Vagina (tissue), 2 donors: ENCODE results near the gene DNAJC3. TPM values are rescaled to one million over a fixed set of nuclear protein-coding genes. Genes with fewer than 3 reads are reported as not detected.

ENCODE experiments used
- DNase-seq, 2 donors: peaks; one replicate each; pipeline ENCODE4 v3.0.0-alpha.2; 2017; ENCODE audit errors: extremely low spot score in 2 of 2
- H3K27ac ChIP-seq: fragments of 200-600 bp; sonication (generic); one replicate; pipeline ENCODE4 v1.5.1; 2019
- H3K27me3 ChIP-seq: fragments of 200-600 bp; sonication (generic); one replicate; pipeline ENCODE4 v1.5.1; 2019
- H3K36me3 ChIP-seq, 2 donors: fragments of 200-600 bp; sonication (generic); one replicate each; pipeline ENCODE4 v1.5.1; 2017 to 2019
- H3K4me1 ChIP-seq: fragments of 200-600 bp; sonication (generic); one replicate; pipeline ENCODE4 v1.5.1; 2019
- H3K4me3 ChIP-seq, 2 donors: fragments of 200-600 bp; sonication (generic); 1 replicate in 1 of 2; 2 replicates in 1 of 2; pipeline ENCODE4 v1.5.1; 2016 to 2019
- H3K9me3 ChIP-seq: fragments of 200-600 bp; sonication (generic); one replicate; pipeline ENCODE4 v1.5.1; 2019
- CTCF ChIP-seq, 3 experiments: fragments of 450-650 bp in 2 of 3; fragments of 200-600 bp in 1 of 3; sonication (generic) in 1 of 3; IDR thresholded peaks; one replicate each; pipeline ENCODE4 v1.5.1; 2017 to 2019; ENCODE audit warnings: antibody characterized with exemption in 3 of 3, mild to moderate bottlenecking in 2 of 3, moderate library complexity in 2 of 3
- POLR2A ChIP-seq, 2 donors: fragments of 450-650 bp; IDR thresholded peaks; one replicate each; pipeline ENCODE4 v1.6.1; 2017; ENCODE audit warnings: antibody characterized with exemption in 2 of 2, mild to moderate bottlenecking in 2 of 2, moderate library complexity in 2 of 2
- POLR2AphosphoS5 ChIP-seq, 2 donors: sonication (generic); formaldehyde crosslinking; IDR thresholded peaks; one replicate each; pipeline ENCODE4 v1.9.0; 2017; ENCODE audit warnings: antibody characterized with exemption in 2 of 2, mild to moderate bottlenecking in 2 of 2, low read depth in 1 of 2; ENCODE audit not compliant: insufficient read depth in 1 of 2
- intact Hi-C: fragments of 100-400 bp; cut with DNase I; formaldehyde crosslinking; loops from one replicate; pipeline ENCODE4 v1.15.1; 2023
- total RNA-seq: library from RNA; depleted of rRNA; stranded (reverse); fragments of >200 nt; gene quantifications from one replicate; pipeline ENCODE4 v1.2.3, GENCODE V29; 2016

DNAJC3 gene
- total RNA-seq, 1 donor from 2014 or later, result 33.1 TPM

- intact Hi-C loops, result no loop called here
- no peaks in the 10 kb centered on the region for H3K27me3 ChIP-seq
- no peaks in the 10 kb centered on the region for H3K9me3 ChIP-seq
- TF ChIP-seq POLR2AphosphoS5 (IDR thresholded peaks at IDR 0.05; ENCODE audit: insufficient read depth in 1 of 2, low read depth in 1 of 2), result no peak
- TF ChIP-seq CTCF (IDR thresholded peaks at IDR 0.05), result no peak
- TF ChIP-seq POLR2A (IDR thresholded peaks at IDR 0.05), result no peak
- no peak overlapping the region for H3K4me3 ChIP-seq
- no peaks in the 10 kb centered on the region for H3K4me1 ChIP-seq
- H3K36me3 ChIP-seq, result peaks cover 0 to 30% of the 10 kb centered on the region in 2 donors
- no peak overlapping the region for H3K27ac ChIP-seq
- no peak for DNase-seq
Observed at GRCh38 chr13:95793781-95794180, 116.8 kb downstream of the DNAJC3 start.

DNA sequence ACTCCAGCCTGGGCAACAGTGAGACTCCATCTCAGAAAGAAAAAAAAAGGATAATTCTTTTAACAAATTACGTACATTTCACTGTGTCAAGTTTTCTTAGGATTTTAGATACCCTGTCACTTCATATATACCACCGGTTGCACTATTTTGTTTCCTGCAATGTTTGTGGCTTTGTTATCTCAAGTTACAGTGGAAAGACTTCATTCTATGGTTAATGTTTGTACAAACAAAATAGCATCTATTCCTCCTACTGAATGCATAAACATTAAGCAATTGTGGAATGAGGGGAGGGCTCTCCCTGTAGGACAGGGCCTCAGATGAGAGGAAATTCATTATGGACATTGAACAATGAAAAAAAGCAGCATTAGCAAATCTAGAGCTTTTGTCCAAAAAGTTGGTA, 120.1 kb downstream of the DNAJC3 start:
- intact Hi-C loops, result no loop called here
- H3K9me3 ChIP-seq, result no peaks in the 10 kb centered on the region
- peaks cover 0 to 14% of the 10 kb centered on the region in 2 donors for H3K36me3 ChIP-seq
- no peak for DNase-seq
- H3K27ac ChIP-seq, result no peak overlapping the region
- no peak overlapping the region for H3K4me3 ChIP-seq
- H3K4me1 ChIP-seq, result no peaks in the 10 kb centered on the region
- no peaks in the 10 kb centered on the region for H3K27me3 ChIP-seq
- TF ChIP-seq POLR2AphosphoS5 (IDR thresholded peaks at IDR 0.05; ENCODE audit: insufficient read depth in 1 of 2, low read depth in 1 of 2) (no peak), POLR2A (IDR thresholded peaks at IDR 0.05) (no peak), CTCF (IDR thresholded peaks at IDR 0.05) (no peak)

DNA sequence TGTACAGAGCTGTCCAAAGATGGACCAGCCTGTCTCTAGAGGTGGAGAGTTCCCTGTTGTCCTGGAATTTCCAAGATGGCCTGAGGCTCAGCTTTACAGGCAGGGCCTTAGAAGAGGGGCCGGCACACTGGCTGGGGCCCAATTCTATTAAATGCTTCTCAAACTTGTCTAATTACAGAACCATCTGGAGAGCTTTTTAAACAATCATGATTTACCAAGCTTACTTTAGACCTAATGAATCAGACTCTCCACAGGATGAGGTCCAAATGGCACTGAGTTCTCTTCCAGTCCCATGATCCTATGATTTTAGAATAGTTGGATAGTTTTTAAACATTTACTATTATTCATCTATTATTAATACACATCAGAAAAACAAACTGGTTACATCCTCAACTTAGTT, 123.5 kb downstream of the DNAJC3 start:
- no peaks in the 10 kb centered on the region for H3K4me1 ChIP-seq
- H3K27ac ChIP-seq, result no peak overlapping the region
- no peak overlapping the region for H3K4me3 ChIP-seq
- no peak for TF ChIP-seq CTCF (IDR thresholded peaks at IDR 0.05)
- no peak for TF ChIP-seq POLR2AphosphoS5 (IDR thresholded peaks at IDR 0.05; ENCODE audit: insufficient read depth in 1 of 2, low read depth in 1 of 2)
- no peak for TF ChIP-seq POLR2A (IDR thresholded peaks at IDR 0.05)
- no peak for DNase-seq
- H3K27me3 ChIP-seq, result no peaks in the 10 kb centered on the region
- H3K36me3 ChIP-seq, result no peaks in the 10 kb centered on the region
- intact Hi-C loops, result no loop called here
- H3K9me3 ChIP-seq, result no peaks in the 10 kb centered on the region

DNA sequence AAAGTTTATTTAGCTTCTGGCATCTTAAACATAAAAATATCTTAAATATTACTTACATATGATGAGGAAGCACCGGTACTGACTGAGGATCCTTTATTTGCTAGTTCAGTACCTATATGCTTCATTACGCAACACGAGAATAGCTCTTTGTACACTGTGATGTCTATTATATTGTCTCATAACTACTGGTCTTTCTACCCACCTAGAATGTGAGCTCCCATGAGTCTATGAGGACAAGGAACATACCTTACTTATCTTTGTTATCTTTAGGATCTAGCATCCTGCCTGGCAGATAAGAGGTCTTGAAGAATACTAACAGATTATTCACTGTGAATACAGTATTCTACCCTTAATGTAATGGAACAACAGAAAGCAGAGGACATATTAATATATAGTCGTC, 124.9 kb downstream of the DNAJC3 start:
- no peak overlapping the region for H3K27ac ChIP-seq
- no peaks in the 10 kb centered on the region for H3K36me3 ChIP-seq
- no peaks in the 10 kb centered on the region for H3K9me3 ChIP-seq
- intact Hi-C loops, result no loop called here
- no peaks in the 10 kb centered on the region for H3K4me1 ChIP-seq
- no peak for DNase-seq
- TF ChIP-seq CTCF (IDR thresholded peaks at IDR 0.05), result no peak
- no peak for TF ChIP-seq POLR2AphosphoS5 (IDR thresholded peaks at IDR 0.05; ENCODE audit: insufficient read depth in 1 of 2, low read depth in 1 of 2)
- no peak for TF ChIP-seq POLR2A (IDR thresholded peaks at IDR 0.05)
- no peak overlapping the region for H3K4me3 ChIP-seq
- H3K27me3 ChIP-seq, result no peaks in the 10 kb centered on the region

- Histone ChIP-seq H3K36me3 (no peaks in the 10 kb centered on the region), H3K27ac (no peak overlapping the region), H3K27me3 (no peaks in the 10 kb centered on the region), H3K9me3 (peaks cover 8% of the 10 kb centered on the region), H3K4me1 (no peaks in the 10 kb centered on the region), H3K4me3 (no peak overlapping the region)
- no peak for DNase-seq
- no peak for TF ChIP-seq CTCF (IDR thresholded peaks at IDR 0.05)
- no peak for TF ChIP-seq POLR2AphosphoS5 (IDR thresholded peaks at IDR 0.05; ENCODE audit: insufficient read depth in 1 of 2, low read depth in 1 of 2)
- TF ChIP-seq POLR2A (IDR thresholded peaks at IDR 0.05), result no peak
- intact Hi-C loops, result no loop called here
Observed at GRCh38 chr13:95805921-95806320, 129.0 kb downstream of the DNAJC3 start.
